ENCODE measurements around the gene RASA4B.
"Not testable (repeated sequence)": the region's sequence is repeated elsewhere in the genome, so short reads cannot be mapped to it uniquely, and the experiment has no call there.

RASA4B gene

DNA sequence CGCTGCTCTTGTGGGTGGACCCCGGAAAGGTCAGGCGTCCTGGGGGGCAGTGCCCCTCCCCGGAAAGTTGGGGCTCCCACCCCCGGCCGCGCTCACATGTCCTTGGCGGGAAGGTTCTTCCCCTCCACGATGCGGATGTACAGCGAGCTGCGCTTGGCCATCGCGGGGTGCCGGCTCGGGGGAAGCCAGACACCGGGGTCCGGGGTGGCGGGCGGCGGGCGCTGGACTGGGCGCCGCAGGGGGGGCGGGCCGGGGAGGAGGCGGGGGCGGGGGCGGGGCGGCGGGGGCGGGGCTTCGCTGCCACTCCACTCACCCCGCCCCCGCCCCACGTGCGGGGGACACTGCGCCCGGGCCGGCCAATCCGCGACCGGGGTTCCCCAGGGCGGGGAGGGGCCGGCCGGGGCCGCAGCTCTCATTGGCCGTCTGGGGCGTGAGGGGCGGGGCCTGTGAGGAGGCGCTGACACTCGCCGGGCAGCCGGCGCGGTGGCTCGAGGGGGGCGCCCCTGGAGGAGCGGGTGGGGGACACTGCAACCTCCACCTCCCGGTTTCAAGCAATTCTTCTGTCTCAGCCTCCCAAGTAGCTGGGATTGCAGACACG lies at the start of gene RASA4B:
RASA4B (minus strand) TSS at position 228 of the 598 bp plus-strand sequence; CDS start at position 161, 67 bp downstream.
- DNase-seq (ENCODE audit: low read depth) = not testable (repeated sequence)

DNA sequence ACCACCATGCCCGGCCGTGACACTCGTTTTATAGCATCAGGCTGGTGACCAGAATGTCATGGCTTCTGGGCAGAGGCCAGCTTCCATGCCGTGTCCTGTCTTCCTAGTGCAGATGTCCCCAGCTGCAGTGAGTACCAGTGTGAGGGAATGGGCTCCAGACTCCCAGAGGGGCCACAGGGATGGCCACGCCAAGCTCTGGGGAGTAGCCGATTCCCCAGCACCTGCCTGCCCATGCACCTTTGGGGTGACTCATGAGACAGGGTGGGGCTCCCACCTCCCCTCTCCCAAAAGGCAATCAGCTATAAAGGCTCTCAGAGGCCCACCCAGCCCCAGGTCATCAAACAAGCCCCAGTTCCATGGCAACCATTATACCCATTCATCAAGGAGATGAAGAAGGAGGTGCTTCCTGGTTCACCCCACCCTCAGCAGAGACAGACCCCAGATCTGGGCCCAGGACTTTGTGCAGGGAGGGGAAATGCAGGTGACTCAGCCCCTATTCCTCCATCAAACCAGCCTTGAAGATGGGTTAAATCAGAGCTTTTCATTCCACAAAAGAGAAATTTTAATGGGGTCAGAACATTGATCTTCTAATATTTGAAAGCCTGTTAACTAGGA lies 33.3 kb upstream of the RASA4B start, which contains the start of gene SPDYE2:
SPDYE2 (plus strand) TSS at position 419 of the 615 bp plus-strand sequence. CDS start 2,030 bp downstream, outside the sequence.
- DNase-seq (ENCODE audit: low read depth) = not testable (repeated sequence)

DNA sequence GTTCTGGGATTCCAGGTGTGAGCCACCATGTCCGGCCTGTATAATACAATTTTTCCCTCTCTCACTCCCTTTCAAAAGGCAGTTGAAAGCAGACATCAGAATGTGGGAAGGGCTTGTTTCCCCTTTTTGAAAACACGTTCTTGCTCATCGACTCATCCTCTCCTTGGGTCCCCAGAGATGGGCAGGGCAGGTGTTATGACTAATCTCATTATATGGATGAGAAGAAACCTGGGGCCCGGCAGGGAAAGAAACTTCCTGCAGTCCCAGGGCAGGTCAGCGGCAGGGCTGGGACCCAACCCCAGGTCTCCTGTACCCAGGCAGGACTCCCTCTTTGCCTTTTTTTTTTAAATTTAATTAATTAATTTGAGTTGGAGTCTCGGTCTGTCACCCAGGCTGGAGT lies 28.8 kb upstream of the RASA4B start:
- not testable (repeated sequence) for DNase-seq (ENCODE audit: low read depth)

DNA sequence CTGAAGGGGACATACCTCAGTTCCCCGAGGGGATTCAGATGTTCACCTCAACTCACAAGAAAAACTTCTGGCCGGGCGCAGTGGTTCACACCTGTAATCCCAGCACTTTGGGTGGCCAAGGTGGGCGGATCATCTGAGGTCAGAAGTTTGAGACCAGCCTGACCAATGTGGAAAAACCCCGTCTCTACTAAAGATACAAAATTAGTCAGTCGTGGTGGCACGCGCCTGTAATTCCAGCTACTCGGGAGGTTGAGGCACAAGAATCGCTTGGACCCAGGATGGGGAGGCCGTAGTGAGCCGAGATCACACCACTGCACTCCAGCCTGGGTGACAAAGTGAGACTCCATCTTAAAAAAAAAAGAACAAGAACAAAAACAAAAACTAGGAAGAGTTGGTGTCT lies 27.7 kb upstream of the RASA4B start:
- DNase-seq (ENCODE audit: low read depth) = not testable (repeated sequence)

DNA sequence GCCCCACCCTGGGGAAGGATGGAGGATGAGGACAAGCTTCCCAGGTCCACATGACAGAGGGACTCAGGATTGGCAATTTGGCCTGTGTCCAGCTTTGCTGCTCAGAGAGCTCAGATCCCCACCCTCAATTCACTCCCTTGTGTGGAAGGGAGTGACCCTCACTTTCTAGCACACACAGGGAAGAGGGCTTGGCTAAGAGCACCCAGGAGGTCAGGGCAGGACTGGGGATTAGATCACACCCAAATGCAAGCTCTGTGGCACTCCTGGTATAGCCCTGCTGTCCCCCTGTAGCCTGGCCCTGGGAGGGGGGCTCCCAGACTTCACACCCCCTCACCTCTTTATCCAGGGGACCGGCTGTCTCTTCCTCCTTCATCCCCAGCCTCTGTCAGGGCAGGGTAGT lies 26.8 kb upstream of the RASA4B start:
- not testable (repeated sequence) for DNase-seq (ENCODE audit: low read depth)

- not testable (repeated sequence) for DNase-seq (ENCODE audit: low read depth)
Measured at GRCh38 chr7:102543596-102543995, 26.0 kb upstream of the RASA4B start, which contains the start of gene UPK3BL2. Gene UPK3BL2 (minus strand): TSS chr7:102543696. CDS start chr7:102543636, 60 bp downstream.

DNA sequence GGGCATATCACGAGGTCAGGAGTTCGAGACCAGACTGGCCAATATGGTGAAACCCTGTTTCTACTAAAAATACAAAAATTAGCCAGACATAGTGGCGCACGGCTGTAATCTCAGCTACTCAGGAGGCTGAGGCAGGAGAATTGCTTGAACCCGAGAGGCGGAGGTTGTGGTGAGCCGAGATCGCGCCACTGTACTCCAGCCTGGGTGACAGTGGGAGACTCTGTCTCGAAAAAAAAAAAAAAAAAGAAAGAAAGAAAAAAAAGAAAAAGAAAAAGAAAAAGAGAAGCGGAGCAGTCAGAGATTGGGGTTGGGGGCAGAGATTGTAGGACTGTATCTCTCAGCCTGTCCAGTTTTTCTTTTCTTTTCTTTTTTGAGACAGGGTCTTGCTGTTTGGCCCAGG lies 25.2 kb upstream of the RASA4B start:
- DNase-seq (ENCODE audit: low read depth) = not testable (repeated sequence)

DNA sequence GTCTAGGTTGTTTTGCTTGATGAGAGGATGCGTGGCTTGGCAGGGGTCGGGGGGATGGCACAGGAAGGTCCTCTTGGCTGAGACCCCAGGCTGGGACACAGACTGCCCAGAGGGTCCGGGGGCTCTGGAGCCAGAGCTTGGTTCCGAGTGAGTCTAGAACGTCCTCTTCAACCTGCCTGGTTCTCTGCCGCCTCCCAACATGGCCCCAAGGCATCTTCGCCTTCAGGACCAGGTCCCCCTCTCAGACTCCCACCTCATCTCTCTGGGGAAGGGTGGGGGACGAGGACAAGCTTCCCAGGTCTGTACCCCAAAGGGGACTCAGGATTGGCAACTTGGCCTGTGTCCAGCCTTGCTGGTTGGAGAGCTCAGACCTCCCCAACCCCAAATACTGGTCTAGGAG lies 24.5 kb upstream of the RASA4B start:
- not testable (repeated sequence) for DNase-seq (ENCODE audit: low read depth)

DNA sequence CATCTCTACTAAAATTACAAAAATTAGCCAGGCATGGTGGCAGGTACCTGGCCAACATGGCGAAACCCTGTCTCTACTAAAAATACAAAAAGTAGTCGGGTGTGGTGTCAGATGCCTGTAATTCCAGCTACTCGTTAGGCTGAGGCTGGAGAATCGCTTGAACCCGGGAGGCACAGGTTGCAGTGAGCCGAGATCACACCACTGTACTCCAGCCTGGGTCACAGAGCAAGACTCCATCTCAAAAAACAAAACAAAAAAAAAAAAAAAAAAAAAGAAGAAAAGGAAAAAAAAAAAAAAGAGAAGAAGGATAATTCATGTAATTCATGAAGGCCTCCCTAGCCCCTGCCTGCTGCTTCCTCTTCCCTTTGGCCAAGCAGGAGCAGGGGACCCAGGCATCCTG lies 23.0 kb upstream of the RASA4B start:
- DNase-seq (ENCODE audit: low read depth) = not testable (repeated sequence)

- DNase-seq (ENCODE audit: low read depth) = not testable (repeated sequence)
Measured at GRCh38 chr7:102535062-102535615, 17.6 kb upstream of the RASA4B start.

- DNase-seq (ENCODE audit: low read depth) = not testable (repeated sequence)
Measured at GRCh38 chr7:102532127-102532526, 14.6 kb upstream of the RASA4B start.

GRCh38 chr7:102531583-102531982 lies 14.0 kb upstream of the RASA4B start:
- DNase-seq (ENCODE audit: low read depth) = not testable (repeated sequence)

- DNase-seq (ENCODE audit: low read depth) = not testable (repeated sequence)
Measured at GRCh38 chr7:102527822-102528793, 10.5 kb upstream of the RASA4B start.

DNA sequence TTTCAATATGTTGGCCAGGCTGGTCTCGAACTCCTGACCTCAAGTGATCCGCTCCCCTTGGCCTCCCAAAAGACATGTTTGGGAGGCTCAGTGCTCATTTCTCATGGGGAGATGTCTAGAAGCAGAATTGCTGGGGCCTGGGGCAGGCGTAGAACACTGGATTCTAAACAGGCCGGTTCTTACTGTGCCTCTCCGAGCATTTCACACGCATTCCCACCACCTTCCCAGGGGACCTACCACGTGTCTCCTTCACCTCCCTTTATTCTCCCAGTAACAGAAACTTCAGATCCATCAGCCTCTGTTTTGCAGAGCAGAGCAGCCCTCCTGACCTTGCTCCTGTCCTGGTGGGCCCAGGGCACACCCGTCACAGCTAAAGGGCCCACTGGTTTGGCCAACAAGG lies 9.6 kb upstream of the RASA4B start:
- not testable (repeated sequence) for DNase-seq (ENCODE audit: low read depth)

GRCh38 chr7:102524803-102525202 lies 7.2 kb upstream of the RASA4B start:
- DNase-seq (ENCODE audit: low read depth) = not testable (repeated sequence)

- not testable (repeated sequence) for DNase-seq (ENCODE audit: low read depth)
Measured at GRCh38 chr7:102520797-102521196, 3.2 kb upstream of the RASA4B start.

- not testable (repeated sequence) for DNase-seq (ENCODE audit: low read depth)
Measured at GRCh38 chr7:102516951-102517350, 626 bp downstream of the RASA4B start.

GRCh38 chr7:102515889-102516288 lies 1.7 kb downstream of the RASA4B start:
- DNase-seq (ENCODE audit: low read depth) = not testable (repeated sequence)

DNA sequence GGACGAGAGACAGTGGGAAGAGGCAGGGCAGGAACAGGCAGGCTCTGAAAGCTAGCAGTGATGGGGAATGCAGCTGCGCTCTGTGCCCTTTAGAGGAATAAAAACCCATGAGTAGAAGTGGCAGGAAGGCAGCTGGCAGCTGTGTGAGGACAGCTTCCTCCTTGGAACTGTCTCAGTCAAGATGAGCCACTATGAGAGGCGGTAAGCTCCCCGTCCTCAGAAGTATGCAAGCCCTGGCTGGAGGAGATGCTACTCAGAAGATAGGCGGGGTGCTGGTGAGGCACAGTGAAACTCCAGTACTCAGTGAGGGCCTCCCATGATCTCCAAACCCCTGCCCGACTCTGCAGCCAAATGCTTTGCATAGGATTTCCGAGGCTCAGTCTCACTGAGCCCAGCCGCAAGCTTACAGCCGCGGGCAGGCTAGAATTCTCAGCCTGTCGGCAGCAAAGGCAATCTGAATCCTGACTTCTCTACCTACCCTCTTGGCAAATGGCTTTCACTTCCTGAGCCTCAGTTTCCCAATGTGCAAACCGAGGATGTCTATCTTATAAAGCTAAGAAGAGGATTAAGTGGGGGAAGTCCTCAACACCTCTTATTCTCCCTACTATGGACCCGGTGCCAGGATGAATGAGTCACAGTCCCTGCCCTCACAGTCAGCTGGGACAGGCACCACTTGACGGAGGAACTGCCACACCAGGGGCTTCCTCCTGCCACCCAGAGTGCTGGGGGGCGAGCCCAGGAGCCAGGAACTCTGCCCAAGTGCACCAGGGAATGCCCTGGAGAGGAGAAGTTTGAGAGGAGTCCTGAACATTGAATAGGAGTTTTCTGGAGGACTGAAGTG lies 2.5 kb downstream of the RASA4B start:
- not testable (repeated sequence) for DNase-seq (ENCODE audit: low read depth)

GRCh38 chr7:102512642-102513221 lies 4.8 kb downstream of the RASA4B start:
- DNase-seq (ENCODE audit: low read depth) = peak; percentile 31
